Muscle of arm (tissue), 12 donors: Measurements from ENCODE around the gene DENND1A. TPM values are rescaled to one million over a fixed set of nuclear protein-coding genes. Genes with fewer than 3 reads are reported as not detected.

Experiments used
- DNase-seq: peaks from one replicate; pipeline ENCODE4 v3.0.0-alpha.2; 2013
- polyA plus RNA-seq, 12 donors: library from polyadenylated mRNA; unstranded; fragments of 120-200 nt; gene quantifications; one replicate each; pipeline ENCODE4 v1.2.1, GENCODE V29; 2013; ENCODE audit not compliant: insufficient read length in 12 of 12

Gene DENND1A
- polyA plus RNA-seq, 12 donors = 12.7 to 19.4 (median 13.7) TPM; not detected in 1

GRCh38 chr9:123360161-123361085 is 569.5 kb downstream of the DENND1A start:
- no peak for DNase-seq

DNA sequence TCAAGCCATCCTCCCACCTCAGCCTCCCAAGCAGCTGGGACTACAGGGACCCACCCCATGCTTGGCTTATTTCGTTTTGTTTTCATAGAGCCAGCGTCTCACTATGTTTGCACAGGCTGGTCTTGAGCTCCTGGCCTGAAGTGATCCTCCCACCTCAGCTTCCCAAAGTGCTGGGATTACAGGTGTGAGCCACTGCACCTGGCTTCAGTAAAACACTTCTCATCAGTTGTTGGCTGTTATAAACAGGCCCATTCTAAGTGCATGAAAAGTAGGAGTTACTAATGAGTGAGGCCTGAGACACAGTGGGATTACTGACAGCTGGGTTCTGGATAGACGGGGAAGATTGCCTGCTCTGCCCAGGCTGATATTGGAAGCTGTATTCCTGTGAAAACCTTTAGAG is 570.4 kb downstream of the DENND1A start:
- no peak for DNase-seq

DNA sequence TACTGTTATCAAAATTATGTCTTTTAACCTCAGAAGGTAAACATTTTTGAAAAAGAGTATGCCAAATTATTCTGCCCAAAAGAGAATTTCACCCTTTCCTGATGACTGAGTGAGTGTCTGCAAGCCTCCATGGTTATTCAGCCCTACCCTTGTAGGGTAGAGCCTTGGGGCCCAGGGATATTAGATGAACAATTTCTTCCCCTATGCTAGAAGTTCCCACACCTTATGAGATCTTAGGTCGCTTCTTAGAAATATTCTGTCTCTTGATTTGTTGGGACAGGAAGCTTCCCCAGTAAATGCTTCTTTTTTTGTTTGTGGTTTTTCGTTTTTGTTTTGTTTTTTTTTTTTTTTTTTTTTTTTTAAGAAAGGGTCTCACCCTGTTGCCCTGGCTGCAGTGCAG is 570.8 kb downstream of the DENND1A start:
- DNase-seq = no peak

GRCh38 chr9:123358181-123358905 is 571.6 kb downstream of the DENND1A start:
- no peak for DNase-seq

DNA sequence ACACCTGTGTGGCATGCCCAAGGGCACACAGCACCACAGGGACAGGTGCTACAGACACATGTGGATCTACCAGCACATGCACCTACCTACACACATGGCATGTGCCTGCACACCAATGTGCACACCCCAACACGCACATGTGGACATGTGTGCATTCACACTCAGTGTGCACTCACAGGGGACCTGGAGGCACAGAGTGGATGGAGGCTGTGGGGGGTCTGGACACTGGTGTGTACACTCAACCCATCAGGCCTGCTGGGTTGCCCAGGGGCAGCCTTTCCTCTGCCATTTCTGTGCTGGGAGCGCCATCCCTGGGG is 572.2 kb downstream of the DENND1A start:
- DNase-seq = no peak

DNA sequence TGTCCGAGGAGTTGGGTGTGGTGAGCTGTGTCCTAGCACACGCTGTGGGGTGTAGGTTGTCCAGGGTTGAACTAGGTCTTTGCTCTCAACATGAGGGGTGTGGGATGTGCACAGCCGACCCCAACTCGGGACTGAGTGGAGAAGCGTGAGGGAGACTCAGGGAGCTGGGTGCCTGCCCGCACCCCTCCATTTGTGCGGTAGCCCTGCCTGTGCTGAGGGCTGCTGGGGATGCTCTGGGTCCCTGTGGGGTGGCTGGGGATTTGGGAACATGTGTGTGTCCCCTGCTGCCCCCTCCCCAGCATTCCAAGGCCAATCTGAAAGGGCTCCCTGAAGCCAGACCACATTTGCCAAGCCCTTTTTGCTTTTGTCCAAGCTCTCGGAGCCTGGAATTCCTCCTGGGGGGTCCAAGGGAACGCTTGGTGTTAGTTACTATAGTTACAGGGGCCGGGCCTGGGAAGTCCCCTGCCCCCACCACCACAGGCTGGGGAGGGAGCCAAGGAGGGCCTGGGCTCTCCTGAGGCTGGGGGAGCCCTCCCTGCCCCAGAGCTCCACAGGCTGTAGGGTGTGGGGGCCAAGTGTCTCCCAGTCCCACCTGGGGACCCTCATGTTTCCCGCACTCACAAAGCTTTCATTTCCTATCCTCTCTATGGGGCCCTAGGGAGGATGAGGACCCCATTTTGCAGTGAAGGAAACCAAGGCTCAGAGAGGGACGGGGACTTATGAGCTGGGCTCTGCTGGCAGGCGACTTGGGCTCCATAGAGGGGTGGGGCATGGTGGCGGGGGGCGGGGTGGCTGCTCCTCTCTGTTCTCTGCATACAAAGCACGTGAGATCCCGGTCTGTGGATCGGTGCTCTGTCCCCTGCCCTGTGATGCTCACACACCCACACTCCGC is 572.8 kb downstream of the DENND1A start:
- DNase-seq = no peak

DNA sequence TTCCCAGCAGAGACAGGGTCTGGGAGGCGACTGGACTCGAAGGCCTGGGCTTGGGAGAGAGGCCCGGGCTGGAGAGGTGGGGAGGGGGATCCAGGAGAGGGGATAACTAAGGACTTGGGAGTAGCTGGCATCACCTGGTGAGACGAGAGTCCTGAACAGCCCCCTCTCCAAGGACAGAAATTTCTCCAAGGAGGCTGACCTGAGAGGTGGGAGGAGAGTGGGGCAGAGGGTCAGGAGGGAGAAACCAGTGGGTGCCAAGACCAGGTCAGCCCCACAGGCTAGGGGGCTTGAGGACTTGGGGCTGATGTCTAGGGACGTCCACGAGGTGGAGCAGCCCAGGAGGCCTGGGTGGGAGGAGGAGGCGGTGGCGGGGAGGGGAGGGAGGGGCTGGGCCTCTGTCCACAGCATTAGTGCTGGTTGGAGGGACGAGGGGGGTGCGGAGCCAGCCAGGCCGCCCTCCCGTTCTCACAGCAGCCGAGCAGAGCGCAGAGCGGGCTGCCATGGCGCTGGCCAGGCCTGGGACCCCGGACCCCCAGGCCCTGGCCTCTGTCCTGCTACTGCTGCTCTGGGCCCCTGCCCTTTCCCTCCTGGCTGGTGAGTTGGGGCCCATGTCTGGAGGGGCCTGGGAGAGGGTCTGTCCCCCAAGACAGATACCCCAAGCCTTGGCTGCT is 574.0 kb downstream of the DENND1A start, which contains the start of gene CRB2:
Gene CRB2, plus strand, starts transcription at position 437 of the 671 bp plus-strand sequence. Its CDS starts 64 bp downstream, at position 501.
- DNase-seq = no peak

DNA sequence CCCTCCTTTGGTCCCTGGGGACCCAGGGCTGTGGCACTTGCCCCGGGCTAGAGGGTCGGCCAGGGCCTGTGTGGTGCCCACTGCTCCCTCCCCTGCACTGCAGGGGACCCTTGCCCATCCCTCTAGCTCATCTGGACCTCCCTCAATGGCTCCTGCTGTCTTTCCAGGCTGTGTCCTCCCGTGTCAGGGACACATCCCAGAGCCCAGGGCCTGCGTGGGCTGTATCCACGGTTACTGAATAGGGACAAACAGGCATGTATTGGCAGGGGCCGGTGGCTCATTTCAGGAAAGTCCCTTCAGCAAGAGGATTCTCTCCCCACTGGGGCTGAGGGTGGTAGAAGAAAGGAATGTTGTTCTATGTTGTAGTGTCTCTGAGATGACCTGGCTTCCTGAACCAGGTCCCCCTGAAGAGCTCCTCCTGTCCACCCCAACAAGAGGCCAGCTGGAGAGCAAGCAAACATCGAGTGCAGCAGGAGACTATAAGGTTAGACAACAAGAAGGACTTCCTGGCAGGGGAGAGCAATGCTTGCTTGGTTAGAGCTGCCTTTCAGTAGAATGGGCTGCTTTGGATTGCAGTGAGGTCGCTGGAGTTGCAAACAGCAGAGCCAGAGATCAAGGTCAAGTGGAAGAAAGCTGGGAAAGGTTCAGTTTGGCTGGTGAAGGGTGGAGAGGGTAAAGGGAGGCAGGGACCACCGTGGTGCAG is 575.0 kb downstream of the DENND1A start:
- no peak for DNase-seq

DNA sequence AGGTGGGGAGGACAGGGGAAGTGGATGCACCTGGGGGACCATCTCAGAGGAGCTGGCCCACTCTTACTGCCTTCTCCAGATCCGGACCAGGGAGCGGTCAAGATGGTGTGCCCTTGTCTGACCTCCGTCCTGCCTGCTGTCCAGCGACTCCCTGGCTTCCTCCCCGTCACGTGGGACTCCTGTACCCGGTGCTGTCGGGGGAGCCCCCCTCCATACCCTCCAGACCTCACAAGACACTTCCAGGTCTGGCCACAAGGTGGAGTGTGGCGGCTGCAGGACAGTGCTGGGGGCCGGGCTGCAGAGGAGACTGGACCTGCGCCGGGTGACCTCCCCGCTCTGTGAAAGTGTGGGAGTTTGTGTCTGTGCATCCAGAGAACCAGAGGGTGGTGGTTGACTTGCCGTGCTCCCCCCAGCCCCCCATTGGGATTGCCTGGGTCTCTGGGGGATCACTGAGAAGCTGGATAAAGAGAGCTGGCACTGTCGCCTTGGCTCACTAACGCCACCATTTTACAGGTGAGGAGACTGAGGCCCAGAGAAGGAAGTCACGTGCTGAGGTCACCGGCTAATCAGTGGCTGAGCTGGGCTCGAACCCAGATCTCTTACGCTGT is 575.8 kb downstream of the DENND1A start:
- no peak for DNase-seq

- DNase-seq = no peak
Observed at GRCh38 chr9:123353041-123353440, 576.9 kb downstream of the DENND1A start.

- no peak for DNase-seq
Observed at GRCh38 chr9:123350590-123351310, 579.2 kb downstream of the DENND1A start.

GRCh38 chr9:123349691-123350480 is 580.0 kb downstream of the DENND1A start:
- peak; percentile 74 for DNase-seq

DNA sequence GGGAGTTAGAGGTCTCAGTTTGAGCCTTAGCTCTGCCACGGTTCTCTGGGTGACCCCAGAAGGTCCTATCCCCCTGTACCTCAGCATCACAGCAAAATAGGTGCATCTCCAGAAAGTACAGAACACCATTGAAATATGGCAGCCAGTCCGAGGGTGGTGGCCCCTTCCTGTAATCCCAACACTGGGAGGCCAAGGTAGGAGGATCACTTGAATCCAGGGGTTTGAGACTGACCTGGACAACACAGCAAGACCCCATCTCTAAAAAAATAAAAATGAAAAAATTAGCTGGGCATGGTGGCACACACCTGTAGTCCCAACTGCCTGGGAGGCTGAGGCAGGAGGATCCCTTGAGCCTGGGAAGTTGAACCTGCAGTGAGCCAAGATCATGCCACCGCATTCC is 580.9 kb downstream of the DENND1A start:
- DNase-seq = no peak

DNA sequence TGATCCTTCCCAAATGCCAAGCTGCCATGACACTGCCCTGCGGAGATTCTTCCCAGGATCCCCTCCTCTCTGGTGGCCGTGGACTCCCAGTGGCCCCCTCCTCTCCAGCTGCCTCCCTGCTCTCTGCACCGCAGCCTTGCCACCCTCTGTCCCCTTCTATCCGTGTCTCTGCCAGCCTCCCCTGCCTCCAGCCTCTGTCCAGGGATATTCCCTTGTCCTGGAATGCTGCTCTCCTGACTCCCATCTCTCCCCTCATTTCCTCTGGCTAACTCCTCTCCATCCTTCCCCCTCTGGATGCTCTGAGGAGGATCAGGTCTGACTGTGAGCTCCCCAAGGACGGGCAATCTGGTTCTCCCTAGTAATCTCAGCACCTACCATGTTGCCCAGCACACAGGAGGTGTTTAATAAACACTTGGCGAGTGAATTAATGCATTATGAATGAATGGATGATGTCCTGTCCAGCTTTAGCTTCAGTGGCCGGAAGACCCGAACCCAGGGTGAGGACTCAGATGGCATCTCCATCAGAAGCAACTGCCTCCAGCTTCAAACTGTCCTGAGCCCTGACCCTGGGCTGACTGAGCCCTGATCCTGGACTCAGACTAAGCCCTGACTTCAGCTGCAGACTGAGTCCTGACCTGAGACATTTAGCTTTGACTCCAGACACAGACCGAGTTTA is 581.5 kb downstream of the DENND1A start:
- no peak for DNase-seq

- no peak for DNase-seq
Observed at GRCh38 chr9:123347289-123348060, 582.5 kb downstream of the DENND1A start.

DNA sequence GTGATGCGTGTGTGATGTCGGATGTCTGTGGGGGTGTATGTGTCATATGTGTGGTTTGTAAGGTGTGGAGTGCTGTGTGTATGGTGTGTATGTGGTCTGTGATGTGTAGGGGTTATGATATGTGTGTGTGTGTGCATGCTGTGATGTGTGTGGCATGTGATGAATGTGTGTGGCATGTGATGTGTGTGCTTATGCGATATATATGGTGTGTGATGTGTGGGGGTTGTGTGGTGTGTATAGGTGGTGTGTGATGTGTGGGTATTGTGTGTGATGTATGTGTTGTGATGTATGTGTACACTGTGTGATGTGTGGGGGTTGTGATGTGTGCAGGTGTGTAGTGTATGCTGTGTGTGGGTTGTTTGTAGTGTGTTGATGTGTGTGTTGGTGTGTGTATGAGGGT is 583.1 kb downstream of the DENND1A start:
- DNase-seq = no peak

GRCh38 chr9:123346026-123346425 is 583.9 kb downstream of the DENND1A start:
- DNase-seq = no peak
